AG09319 (cell line): ENCODE results near the gene TESK1.
"Not testable (repeated sequence)": the region's sequence is repeated elsewhere in the genome, so short reads cannot be mapped to it uniquely, and the experiment has no call there.

Source experiments
- DNase-seq: peaks from one replicate; pipeline ENCODE4 v3.0.0-alpha.2; 2010; ENCODE audit warnings: low read depth; ENCODE audit errors: extremely low read depth
- CTCF ChIP-seq: IDR thresholded peaks from 2 replicates; pipeline ENCODE4 v1.5.1; 2011; ENCODE audit warnings: low read depth, mild to moderate bottlenecking, inconsistent platforms, low read length, moderate library complexity

The TESK1 gene

GRCh38 chr9:35639631-35640030 is 34.6 kb downstream of the TESK1 start:
- DNase-seq = no peak
- no peak for TF ChIP-seq CTCF

DNA sequence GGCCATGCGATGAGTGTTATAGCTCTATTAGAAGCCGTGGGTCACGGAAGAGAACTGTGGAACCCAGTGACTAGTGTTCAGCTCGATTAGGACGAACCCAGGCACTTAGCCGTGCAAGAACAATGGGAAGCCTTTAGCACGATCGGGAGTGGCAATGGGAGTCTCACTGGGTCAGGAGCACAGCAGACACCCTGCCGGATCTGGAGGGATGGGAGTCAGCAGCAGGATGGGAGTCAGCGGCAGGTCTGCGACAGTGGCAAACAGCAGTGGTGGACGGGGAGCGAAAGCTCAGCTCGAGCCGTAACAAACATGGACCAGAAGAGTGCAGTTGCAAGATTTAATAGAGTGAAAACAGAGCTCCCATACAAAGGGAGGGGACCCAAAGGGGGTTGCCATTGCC is 35.4 kb downstream of the TESK1 start:
- not testable (repeated sequence) for DNase-seq

- not testable (repeated sequence) for DNase-seq
Measured at GRCh38 chr9:35641478-35641877, 36.4 kb downstream of the TESK1 start.

- TF ChIP-seq CTCF = no peak
- DNase-seq = no peak
Measured at GRCh38 chr9:35643046-35643445, 38.0 kb downstream of the TESK1 start.

DNA sequence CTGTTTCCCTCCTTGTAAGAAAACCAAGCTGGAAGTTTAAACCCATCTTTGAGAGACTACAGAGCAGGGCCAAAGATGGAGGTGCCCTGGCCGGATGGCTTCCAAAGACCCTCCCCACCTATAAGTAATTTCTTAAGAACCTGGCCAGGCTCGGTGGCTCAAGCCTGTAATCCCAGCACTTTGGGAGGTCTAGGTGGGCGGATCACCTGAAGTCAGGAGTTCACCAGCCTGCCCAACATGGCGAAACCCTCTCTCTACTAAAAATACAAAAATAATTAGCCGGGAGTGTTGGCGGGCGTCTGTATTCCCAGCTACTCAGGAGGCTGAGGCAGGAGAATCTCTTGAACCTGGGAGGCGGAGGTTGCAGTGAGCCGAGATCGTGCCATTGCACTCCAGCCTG is 40.7 kb downstream of the TESK1 start:
- DNase-seq = not testable (repeated sequence)

- TF ChIP-seq CTCF = peak; percentile 25
- DNase-seq = no peak
Measured at GRCh38 chr9:35646153-35646532, 41.1 kb downstream of the TESK1 start.

GRCh38 chr9:35646533-35647265 is 41.6 kb downstream of the TESK1 start:
- DNase-seq = no peak
- TF ChIP-seq CTCF = peak; percentile 89

- no peak for TF ChIP-seq CTCF
- DNase-seq = no peak
Measured at GRCh38 chr9:35649431-35650340, 44.6 kb downstream of the TESK1 start.
